Hepatocyte (in vitro differentiated cells): ENCODE data around the gene ITGB2. TPM values are rescaled to one million over a fixed set of nuclear protein-coding genes. Genes with fewer than 3 reads are reported as not detected.

Source experiments
- DNase-seq: peaks from one replicate; pipeline ENCODE4 v3.0.0-alpha.2; 2016; ENCODE audit warnings: low spot score
- H2AFZ ChIP-seq: fragments of 200-600 bp; sonication (generic); 2 replicates; pipeline ENCODE4 v1.6.0; 2016; ENCODE audit warnings: antibody characterized with exemption, mild to moderate bottlenecking
- H3K27ac ChIP-seq: fragments of 200-600 bp; sonication (generic); 2 replicates; pipeline ENCODE4 v1.5.1; 2016; ENCODE audit warnings: mild to moderate bottlenecking
- H3K27me3 ChIP-seq: fragments of 200-600 bp; sonication (generic); 2 replicates; pipeline ENCODE4 v1.6.1; 2016
- H3K36me3 ChIP-seq: fragments of 200-600 bp; sonication (generic); replicated peaks from 2 replicates; pipeline ENCODE4 v1.5.1; 2016; ENCODE audit warnings: low read depth; ENCODE audit not compliant: insufficient read depth
- H3K4me1 ChIP-seq: fragments of 200-600 bp; sonication (generic); 2 replicates; pipeline ENCODE4 v1.5.1; 2016; ENCODE audit warnings: mild to moderate bottlenecking, moderate library complexity; ENCODE audit not compliant: insufficient read depth
- H3K4me2 ChIP-seq: fragments of 200-600 bp; sonication (generic); 2 replicates; pipeline ENCODE4 v1.6.0; 2016
- H3K4me3 ChIP-seq: fragments of 200-600 bp; sonication (generic); 2 replicates; pipeline ENCODE4 v1.5.1; 2016; ENCODE audit warnings: mild to moderate bottlenecking
- H3K79me2 ChIP-seq: fragments of 200-600 bp; sonication (generic); 2 replicates; pipeline ENCODE4 v1.6.0; 2017; ENCODE audit warnings: mild to moderate bottlenecking
- H3K9me2 ChIP-seq: fragments of 200-600 bp; sonication (generic); replicated peaks from 2 replicates; pipeline ENCODE4 v1.6.0; 2017; ENCODE audit warnings: mild to moderate bottlenecking; ENCODE audit not compliant: insufficient read depth
- H3K9me3 ChIP-seq: fragments of 200-600 bp; sonication (generic); 2 replicates; pipeline ENCODE4 v1.5.1; 2016; ENCODE audit warnings: low read depth, mild to moderate bottlenecking
- H4K20me1 ChIP-seq: fragments of 200-600 bp; sonication (generic); 2 replicates; pipeline ENCODE4 v1.6.0; 2016; ENCODE audit warnings: mild to moderate bottlenecking; ENCODE audit not compliant: insufficient read depth, poor library complexity, severe bottlenecking
- EZH2 ChIP-seq: fragments of 200-600 bp; sonication (generic); IDR thresholded peaks from 2 replicates; pipeline ENCODE4 v1.6.1; 2016; ENCODE audit warnings: antibody characterized with exemption, mild to moderate bottlenecking, borderline replicate concordance
- EZH2phosphoT487 ChIP-seq: fragments of 200-600 bp; sonication (generic); IDR thresholded peaks from one replicate; pipeline ENCODE4 v1.6.1; 2018; ENCODE audit warnings: antibody characterized with exemption, mild to moderate bottlenecking, low read depth, moderate library complexity; ENCODE audit not compliant: unreplicated experiment, severe bottlenecking
- WGBS: methylation state at CpG from one replicate; pipeline ENCODE4 v1.1.6; 2016; ENCODE audit warnings: low lambda C conversion rate; ENCODE audit errors: missing lambda C conversion rate; 5-methylcytosine and 5-hydroxymethylcytosine counted together
- polyA plus RNA-seq: library from polyadenylated mRNA; unstranded; fragments of >200 nt; fragmentation: Nextera tagmentation; extraction: Ambion mirVana; gene quantifications from 2 replicates; pipeline ENCODE4 v1.2.1, GENCODE V29; 2016
- total RNA-seq: library from RNA; depleted of rRNA; stranded (reverse); fragments of >200 nt; gene quantifications from 2 replicates; pipeline ENCODE4 v1.2.3, GENCODE V29; 2014
- TF ChIP-seq, protein P1 (sequence below): fragments of 200-600 bp; sonication (generic); IDR thresholded peaks from 2 replicates; pipeline ENCODE4 v1.5.1; 2016; ENCODE audit warnings: antibody characterized with exemption, mild to moderate bottlenecking; ENCODE audit not compliant: poor library complexity

ITGB2 gene
- total and polyA plus RNA-seq, 2 experiments from 2014 or later = 3.8 to 4.2 TPM

DNA sequence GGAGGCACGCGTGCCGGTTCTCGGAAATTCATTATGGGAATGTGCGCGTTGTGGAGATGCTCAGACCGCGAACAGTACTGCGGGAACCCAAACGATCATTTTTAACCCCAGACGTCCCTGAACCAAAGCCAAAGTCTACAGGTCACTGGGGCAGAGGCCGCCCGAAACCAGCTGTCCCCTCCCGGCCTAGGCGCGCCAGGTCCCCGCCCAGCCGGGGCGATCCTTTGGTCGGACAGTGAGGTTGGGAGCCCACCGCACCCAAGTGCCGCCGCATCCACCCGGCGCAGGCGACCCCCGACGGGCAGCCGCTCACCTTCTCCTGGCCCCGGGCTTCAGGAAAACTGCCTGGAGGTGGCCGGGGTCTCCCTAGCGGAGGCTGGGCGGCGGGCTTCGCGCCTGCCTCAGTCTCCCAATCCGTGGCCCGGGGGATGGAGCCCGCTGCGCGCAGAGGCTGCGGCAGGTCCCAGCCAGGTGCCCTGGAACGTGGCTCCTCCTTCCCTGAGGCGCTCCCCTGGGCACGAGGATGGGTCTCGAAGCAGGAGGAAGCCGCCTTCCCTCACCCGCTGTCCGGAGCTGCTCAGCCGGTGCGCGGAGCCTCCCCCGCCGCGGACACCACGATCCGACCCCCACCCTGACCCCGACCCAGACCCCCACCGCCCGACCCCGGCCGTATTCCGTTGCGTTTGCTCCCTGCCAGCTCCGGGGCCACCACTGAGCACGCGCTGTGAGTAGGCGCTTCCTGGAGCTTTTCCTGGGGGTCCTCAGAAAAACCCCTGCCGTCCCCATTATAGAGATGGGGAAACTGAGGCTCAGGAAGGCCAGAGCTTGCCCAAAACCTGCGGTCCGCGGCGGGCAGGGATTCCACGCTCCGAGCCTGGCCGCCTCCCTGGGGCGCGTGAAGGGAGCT is 11.1 kb upstream of the ITGB2 start:
- Histone ChIP-seq H3K9me2 (no peaks in the 10 kb centered on the region), H3K4me2 (peak overlapping the region; percentile 99), H3K27me3 (peaks cover 51% of the 10 kb centered on the region), H2AFZ (peak overlapping the region; percentile 49), H3K79me2 (no peaks in the 10 kb centered on the region), H3K27ac (no peak overlapping the region), H3K36me3 (no peaks in the 10 kb centered on the region), H3K4me3 (peak overlapping the region; percentile 45), H3K9me3 (no peaks in the 10 kb centered on the region), H3K4me1 (peaks cover 24% of the 10 kb centered on the region), H4K20me1 (no peaks in the 10 kb centered on the region)
- DNase-seq = no peak
- TF ChIP-seq, protein P1, sequence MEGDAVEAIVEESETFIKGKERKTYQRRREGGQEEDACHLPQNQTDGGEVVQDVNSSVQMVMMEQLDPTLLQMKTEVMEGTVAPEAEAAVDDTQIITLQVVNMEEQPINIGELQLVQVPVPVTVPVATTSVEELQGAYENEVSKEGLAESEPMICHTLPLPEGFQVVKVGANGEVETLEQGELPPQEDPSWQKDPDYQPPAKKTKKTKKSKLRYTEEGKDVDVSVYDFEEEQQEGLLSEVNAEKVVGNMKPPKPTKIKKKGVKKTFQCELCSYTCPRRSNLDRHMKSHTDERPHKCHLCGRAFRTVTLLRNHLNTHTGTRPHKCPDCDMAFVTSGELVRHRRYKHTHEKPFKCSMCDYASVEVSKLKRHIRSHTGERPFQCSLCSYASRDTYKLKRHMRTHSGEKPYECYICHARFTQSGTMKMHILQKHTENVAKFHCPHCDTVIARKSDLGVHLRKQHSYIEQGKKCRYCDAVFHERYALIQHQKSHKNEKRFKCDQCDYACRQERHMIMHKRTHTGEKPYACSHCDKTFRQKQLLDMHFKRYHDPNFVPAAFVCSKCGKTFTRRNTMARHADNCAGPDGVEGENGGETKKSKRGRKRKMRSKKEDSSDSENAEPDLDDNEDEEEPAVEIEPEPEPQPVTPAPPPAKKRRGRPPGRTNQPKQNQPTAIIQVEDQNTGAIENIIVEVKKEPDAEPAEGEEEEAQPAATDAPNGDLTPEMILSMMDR = no peak
- peak; percentile 87 for TF ChIP-seq EZH2
- TF ChIP-seq EZH2phosphoT487 = no peak
- WGBS = 5% methylated on average over 58 of the region's 78 CpGs

DNA sequence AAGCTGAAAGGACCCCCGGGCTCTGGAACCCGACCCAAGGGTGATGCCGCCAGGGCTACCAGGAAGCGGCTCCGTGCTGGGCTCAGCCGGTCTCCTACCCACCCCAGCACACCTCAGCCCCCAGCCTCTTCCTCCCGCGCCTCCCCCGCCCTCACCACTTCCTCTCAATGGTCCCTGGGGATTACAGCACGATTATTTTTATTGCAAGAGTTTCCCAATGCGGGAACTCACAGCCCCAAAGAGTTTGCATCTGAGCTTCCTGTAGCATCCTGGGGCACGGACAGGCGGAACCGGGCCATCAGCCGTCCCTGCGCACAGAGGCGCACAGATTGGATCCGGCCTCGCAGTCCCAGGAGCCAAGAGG is 10.4 kb upstream of the ITGB2 start:
- Histone ChIP-seq H3K36me3 (no peaks in the 10 kb centered on the region), H3K4me3 (no peak overlapping the region), H3K4me1 (peaks cover 24% of the 10 kb centered on the region), H3K27ac (no peak overlapping the region), H3K9me3 (no peaks in the 10 kb centered on the region), H4K20me1 (no peaks in the 10 kb centered on the region), H3K4me2 (peak overlapping the region; percentile 99), H2AFZ (no peak overlapping the region), H3K9me2 (no peaks in the 10 kb centered on the region), H3K79me2 (no peaks in the 10 kb centered on the region), H3K27me3 (peaks cover 54% of the 10 kb centered on the region)
- TF ChIP-seq, protein P1 = no peak
- TF ChIP-seq EZH2 = peak; percentile 85
- DNase-seq = no peak
- 4% methylated on average over 17 of the region's 19 CpGs for WGBS

GRCh38 chr21:44930543-44930981 is 9.9 kb upstream of the ITGB2 start:
- 26% methylated on average over 7 of the region's 12 CpGs for WGBS
- Histone ChIP-seq H3K27me3 (peaks cover 54% of the 10 kb centered on the region), H2AFZ (no peak overlapping the region), H3K4me2 (no peak overlapping the region), H3K9me2 (no peaks in the 10 kb centered on the region), H3K36me3 (no peaks in the 10 kb centered on the region), H3K27ac (no peak overlapping the region), H3K4me3 (no peak overlapping the region), H3K79me2 (no peaks in the 10 kb centered on the region), H3K9me3 (no peaks in the 10 kb centered on the region), H4K20me1 (no peaks in the 10 kb centered on the region), H3K4me1 (peaks cover 24% of the 10 kb centered on the region)
- DNase-seq = no peak
- no peak for TF ChIP-seq EZH2phosphoT487
- TF ChIP-seq EZH2 = no peak
- TF ChIP-seq, protein P1 = no peak
